Mononuclear cell (primary cell): Measurements from ENCODE around the gene TXNRD1. TPM values are rescaled to one million over a fixed set of nuclear protein-coding genes. Genes with fewer than 3 reads are reported as not detected.
"Not testable (repeated sequence)": the region's sequence is repeated elsewhere in the genome, so short reads cannot be mapped to it uniquely, and the experiment has no call there.

Experiments
- H3K27me3 ChIP-seq: 2 replicates; pipeline ENCODE4 v1.6.0; 2011; ENCODE audit warnings: low read length, control low read depth; ENCODE audit not compliant: insufficient read depth
- H3K4me1 ChIP-seq: 2 replicates; pipeline ENCODE4 v1.5.1; 2011; ENCODE audit warnings: mild to moderate bottlenecking, low read length, control low read depth; ENCODE audit not compliant: insufficient read depth
- H3K4me3 ChIP-seq: 2 replicates; pipeline ENCODE4 v1.5.1; 2011; ENCODE audit warnings: mild to moderate bottlenecking, low read length, moderate library complexity
- H3K9me3 ChIP-seq: 2 replicates; pipeline ENCODE4 v1.5.1; 2011; ENCODE audit warnings: low read depth, mild to moderate bottlenecking, control low read depth, low read length
- total RNA-seq: library from RNA; depleted of rRNA; stranded (reverse); fragments of >200 nt; gene quantifications from one replicate; pipeline ENCODE4 v1.2.3, GENCODE V29; 2012

Gene TXNRD1
- total RNA-seq, 1 donor, result 69.9 TPM

DNA sequence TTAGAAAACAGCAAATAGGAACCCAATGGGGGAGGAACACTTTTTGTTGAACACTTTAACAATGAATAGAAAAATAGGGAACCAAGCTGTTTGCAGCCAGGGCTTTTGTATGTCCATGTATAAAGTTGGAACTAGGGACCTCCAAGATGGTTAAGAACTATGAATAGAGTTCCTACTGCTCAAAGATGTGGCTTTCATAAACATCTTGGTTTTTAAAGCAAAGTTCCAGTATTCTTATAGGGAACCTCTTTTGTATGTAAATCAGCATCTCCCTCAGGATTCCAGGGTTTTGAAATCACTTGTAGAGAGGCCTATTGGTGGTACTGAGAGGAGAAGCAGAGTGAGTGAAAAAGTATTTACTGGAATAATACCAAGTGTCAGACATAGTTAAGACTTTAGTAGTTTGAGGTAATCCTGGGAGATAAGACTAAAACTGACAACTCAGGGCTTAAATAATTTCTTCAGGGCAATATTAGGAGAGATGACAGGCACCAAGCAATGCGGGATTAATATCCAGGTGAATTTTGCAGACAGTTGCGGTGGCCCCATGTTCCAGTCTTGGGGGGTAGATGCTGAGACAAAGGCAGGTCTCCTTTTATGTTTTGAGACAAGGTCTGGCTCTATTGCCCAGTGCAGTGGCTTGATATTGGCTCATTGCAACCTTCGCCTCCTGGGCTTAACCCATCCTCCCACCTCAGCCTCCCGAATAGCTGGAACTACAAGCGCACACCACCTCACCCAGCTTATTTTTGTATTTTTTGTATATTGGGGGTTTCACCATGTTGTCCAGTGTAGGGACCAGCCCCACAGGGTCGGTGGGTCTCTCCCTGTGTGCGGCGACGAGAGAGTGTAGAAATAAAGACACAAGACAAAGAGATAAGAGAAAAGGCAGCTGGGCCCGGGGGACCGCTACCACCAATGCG lies 77.6 kb downstream of the TXNRD1 start:
- H3K4me1 ChIP-seq, result peaks cover 21% of the 10 kb centered on the region
- H3K27me3 ChIP-seq, result no peaks in the 10 kb centered on the region
- H3K4me3 ChIP-seq, result no peak overlapping the region
- no peaks in the 10 kb centered on the region for H3K9me3 ChIP-seq

DNA sequence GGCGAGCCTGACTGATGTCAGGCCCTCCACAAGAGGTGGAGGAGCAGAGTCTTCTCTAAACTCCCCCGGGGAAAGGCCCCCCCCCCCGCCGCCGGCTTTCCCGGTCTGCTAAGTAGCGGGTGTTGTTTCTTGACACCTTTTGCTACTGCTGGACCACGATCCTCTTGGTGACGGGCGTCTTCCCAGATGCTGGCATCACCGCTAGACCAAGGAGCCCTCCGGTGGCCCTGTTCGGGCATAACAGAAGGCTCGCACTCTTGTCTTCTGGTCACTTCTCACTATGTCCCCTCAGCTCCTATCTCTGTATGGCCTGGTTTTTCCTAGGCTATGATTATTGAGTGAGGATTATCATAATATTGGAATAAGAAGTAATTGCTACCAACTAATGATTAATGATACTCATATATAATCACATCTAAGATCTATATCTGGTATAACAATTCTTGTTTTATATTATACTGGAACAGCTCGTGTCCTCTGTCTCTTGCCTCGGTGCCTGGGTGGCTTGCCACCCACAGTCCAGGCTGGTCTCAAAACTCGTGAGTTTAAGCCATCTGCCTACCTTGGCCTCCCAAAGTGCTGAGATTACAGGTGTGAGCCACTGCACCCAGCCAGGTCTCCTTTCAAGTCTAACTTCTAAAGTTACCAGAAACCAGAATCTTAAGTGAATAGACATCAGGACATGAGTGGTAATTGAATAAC lies 78.7 kb downstream of the TXNRD1 start:
- H3K4me1 ChIP-seq, result peaks cover 14% of the 10 kb centered on the region
- H3K9me3 ChIP-seq, H3K4me3 ChIP-seq, H3K27me3 ChIP-seq: not testable (repeated sequence)

DNA sequence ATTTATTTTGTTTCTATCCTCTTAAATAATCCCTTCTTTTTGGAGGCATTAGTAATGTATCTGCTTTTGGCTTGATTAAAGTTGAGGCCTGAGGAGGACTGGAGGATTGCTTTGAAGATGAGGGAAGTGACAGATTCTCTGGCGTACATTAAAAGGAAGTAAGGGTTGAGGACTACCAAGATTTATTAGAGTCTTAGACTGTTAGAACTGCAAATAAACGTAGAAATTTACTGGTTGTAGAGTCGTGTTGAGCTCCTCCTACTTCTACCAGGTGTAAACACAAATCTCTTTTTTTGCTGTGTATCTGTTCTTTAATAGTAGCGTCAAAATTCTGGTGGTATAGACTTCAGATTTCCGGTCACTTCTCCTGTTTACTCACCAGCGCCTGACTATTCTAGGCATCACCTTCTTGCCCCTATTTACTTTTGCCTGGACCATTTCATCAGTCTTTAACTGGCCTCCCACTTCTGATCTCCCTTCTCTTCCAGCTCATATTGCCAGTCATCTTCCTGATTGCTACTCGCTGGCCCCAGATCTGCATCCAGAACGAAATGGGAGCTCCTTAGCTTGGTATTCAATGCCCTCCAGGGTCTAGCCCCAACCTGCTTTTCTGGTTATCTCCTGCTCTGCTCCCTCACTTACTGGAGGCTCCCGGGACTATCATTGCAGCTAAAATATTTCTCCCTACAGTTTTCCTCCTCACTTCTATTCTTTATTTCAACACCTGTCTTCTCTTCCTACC lies 79.5 kb downstream of the TXNRD1 start:
- H3K4me3 ChIP-seq, result no peak overlapping the region
- peaks cover 7% of the 10 kb centered on the region for H3K4me1 ChIP-seq
- no peaks in the 10 kb centered on the region for H3K9me3 ChIP-seq
- H3K27me3 ChIP-seq, result no peaks in the 10 kb centered on the region

DNA sequence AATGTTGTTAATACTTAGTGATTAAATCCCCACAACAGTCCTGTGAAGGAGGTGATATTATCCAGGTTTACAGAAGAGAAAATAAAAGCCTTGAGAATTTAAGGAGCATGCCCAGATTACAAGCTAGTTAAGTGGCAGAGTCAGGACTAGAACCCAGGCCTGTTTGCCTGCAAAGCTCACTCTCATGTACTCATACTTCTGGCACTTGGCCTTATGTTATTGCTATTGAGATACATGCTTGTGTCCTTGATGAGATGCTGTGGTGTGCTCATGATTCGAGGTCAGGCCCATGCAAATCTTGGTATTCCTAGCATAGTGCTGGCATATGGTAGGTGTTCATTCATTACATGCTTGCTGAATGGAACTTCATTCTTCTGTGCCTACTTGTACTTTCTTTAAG lies 80.4 kb downstream of the TXNRD1 start:
- H3K4me1 ChIP-seq, result peaks cover 5% of the 10 kb centered on the region
- no peak overlapping the region for H3K4me3 ChIP-seq
- H3K27me3 ChIP-seq, result no peaks in the 10 kb centered on the region
- H3K9me3 ChIP-seq, result no peaks in the 10 kb centered on the region

DNA sequence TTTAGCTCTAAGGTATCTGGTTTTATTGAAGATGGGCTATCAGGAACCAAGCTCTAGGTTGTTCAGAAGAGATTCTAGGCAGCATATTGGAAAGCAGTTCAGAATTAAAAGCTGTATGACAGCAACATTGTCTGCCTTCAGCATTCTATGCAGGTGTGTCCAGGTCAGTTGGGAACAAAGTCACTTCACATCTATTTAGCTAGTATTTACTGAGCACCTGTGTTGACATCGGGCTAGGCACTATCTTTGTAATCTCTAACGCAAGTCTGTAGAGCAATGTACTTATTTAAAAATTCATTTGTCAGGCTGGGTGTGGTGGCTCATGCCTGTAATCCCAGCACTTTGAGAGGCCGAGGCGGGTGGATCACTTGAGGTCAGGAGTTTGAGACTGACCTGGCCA lies 81.1 kb downstream of the TXNRD1 start:
- Histone ChIP-seq H3K9me3 (no peaks in the 10 kb centered on the region), H3K4me3 (no peak overlapping the region), H3K4me1 (peaks cover 5% of the 10 kb centered on the region), H3K27me3 (no peaks in the 10 kb centered on the region)

DNA sequence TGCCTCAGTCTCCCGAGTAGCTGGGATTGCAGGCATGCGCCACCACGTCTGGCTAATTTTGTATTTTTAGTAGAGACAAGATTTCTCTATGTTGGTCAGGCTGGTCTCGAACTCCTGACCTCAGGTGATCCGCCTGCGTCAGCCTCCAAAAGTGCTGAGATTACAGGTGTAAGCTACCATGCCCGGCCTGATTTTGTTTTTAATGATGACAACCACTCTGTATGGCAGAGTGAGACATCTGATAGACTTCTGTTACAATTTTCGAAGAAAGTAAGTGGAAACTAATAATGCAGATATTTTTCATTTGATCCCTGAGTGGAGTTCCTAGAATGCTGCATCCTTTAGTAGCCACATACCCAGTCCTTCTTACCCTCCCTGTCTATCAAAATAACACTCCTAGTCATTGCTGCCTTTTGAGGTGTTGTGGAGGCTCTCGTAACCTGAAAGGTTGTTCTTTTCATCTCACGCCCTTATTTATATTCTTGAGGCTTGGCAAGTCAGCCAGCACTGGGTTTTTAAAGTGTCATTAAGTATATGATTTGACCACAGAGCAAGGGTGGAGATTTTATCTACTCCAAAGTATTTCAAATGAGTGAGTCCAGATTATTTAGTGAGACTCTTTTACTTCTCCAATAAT lies 82.0 kb downstream of the TXNRD1 start:
- Histone ChIP-seq H3K9me3 (no peaks in the 10 kb centered on the region), H3K4me3 (no peak overlapping the region), H3K4me1 (peaks cover 5% of the 10 kb centered on the region), H3K27me3 (no peaks in the 10 kb centered on the region)

DNA sequence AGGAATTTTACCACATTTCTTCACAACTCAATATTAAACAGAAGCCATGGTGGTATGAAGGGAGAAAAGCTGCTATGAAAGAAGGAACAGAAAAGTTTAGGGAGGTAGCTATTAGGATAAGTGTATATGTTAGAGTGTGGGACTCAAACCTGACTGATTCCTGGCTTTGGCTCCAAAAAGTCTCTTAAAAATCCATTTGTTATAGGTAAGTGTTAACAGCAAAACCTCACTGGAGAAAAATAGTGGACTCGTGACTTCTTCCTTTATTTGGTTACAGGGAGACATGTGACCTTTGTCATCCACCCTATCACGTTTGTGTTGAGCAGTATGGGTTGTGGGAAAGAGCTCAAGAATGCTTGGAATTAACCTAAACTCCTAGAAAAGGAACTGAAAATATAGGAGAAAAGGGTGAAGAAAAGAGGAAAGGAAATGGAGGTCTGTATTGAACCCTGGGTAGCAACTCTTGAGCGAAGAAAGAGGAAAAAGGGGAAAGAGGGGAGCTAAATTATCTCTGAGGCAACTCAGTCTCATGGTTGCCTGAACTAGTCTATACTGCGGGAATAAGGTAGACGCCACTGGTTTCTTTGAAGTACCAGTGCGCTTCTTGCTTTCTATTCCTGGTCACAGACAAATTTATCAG lies 84.4 kb downstream of the TXNRD1 start:
- H3K27me3 ChIP-seq, result no peaks in the 10 kb centered on the region
- H3K9me3 ChIP-seq, result no peaks in the 10 kb centered on the region
- H3K4me1 ChIP-seq, result peaks cover 21% of the 10 kb centered on the region
- no peak overlapping the region for H3K4me3 ChIP-seq

DNA sequence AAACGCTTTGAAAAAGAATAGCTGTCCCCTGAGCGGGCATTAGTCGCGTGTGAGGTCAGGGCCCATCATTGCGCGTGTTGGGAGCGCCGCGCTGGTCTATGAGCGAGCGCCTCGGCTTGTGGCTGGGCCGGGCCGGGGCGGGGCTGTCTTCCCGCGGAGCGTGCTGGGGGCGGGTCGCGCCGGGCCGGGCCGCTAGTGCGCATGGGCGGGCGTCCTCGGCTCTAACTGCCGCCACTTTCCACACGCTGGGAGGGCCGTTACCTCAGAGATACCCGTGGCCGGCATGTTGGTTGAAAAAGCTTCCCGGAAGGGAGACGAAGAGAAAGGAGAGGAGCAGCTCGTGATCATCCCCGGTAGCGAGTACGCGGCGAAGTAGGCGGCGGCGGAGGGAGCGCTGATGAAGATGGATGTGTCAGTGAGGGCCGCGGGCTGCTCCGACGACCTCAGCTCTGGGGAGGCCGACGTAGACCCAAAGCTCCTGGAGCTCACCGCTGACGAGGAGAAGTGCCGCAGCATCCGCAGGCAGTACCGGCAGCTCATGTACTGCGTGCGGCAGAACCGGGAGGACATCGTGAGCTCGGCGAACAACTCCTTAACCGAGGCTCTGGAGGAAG lies 88.1 kb downstream of the TXNRD1 start, which contains the start of gene EID3:
EID3 (plus strand) TSS at position 202 of the 614 bp plus-strand sequence; CDS start at position 398, 196 bp downstream.
- H3K27me3 ChIP-seq, result no peaks in the 10 kb centered on the region
- peak within 1 kb of the TSS; percentile 47 for H3K4me3 ChIP-seq
- H3K9me3 ChIP-seq, result no peaks in the 10 kb centered on the region
- peaks cover 25% of the 10 kb centered on the region for H3K4me1 ChIP-seq

DNA sequence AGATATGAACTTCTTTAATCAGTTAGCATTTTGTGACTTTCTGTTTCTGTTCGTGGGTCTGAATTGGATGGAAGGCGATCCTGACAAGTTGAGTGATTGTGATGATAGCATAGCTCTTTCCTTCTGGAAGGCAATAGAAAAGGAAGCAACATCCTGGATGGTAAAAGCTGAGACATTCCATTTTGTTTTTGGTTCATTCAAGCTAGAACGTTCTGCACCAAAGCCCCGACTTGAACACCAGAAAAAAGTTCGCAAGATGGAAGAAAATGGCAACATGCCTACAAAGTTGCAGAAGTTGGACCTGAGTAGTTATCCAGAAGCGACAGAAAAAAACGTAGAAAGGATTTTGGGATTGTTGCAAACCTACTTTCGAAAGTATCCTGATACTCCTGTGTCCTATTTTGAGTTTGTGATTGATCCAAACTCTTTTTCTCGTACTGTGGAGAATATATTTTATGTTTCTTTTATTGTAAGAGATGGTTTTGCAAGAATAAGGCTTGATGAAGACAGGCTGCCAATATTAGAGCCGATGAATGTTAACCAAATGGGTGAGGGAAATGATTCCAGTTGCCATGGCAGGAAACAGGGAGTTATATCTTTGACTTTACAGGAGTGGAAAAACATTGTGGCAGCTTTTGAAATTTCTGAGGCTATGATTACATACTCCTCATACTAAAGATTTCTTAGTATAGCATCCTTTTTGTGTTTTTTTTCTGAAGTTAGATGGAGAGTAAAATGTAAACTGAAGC lies 88.9 kb downstream of the TXNRD1 start:
- Histone ChIP-seq H3K4me1 (peaks cover 25% of the 10 kb centered on the region), H3K9me3 (no peaks in the 10 kb centered on the region), H3K27me3 (no peaks in the 10 kb centered on the region), H3K4me3 (peak overlapping the region; percentile 47)

DNA sequence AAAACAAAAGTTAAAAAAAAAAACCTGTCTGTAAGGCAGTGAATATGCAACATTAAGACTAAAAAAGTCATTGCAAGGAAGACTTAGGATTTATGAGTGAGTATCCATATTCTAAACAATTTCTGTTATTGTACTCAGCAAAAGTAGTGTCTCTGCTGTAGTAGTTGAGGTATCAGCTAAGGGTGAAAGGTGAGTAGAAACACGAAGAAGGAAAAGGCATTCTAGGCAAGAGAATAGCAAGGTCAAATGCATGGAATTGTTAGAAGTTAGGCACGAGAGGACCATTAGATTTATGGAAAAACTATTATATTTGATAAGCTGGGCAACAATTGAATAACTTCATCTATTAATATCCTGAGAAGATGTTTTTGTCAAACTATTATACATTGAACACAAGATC lies 89.8 kb downstream of the TXNRD1 start:
- Histone ChIP-seq H3K4me3 (no peak overlapping the region), H3K27me3 (no peaks in the 10 kb centered on the region), H3K4me1 (peaks cover 25% of the 10 kb centered on the region), H3K9me3 (no peaks in the 10 kb centered on the region)

DNA sequence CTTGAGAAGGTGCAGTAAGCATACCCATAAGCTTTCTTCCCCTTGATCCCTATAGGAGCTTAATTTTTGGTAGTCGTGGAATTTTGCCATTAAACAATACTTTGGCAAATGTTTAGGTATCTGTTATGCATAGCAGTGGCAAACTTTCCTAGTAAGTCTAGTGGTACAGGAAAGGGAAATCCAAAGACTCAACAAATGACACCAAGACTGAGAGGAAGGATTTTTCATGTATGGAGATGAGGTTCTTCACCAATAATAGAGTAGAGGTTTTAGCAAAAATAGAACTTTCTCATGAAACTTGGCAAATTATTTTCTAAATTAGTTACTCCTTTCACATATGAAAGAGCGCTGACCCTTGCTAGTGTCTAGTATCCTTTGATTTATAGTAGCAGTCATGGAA lies 90.8 kb downstream of the TXNRD1 start:
- no peaks in the 10 kb centered on the region for H3K9me3 ChIP-seq
- no peaks in the 10 kb centered on the region for H3K27me3 ChIP-seq
- no peak overlapping the region for H3K4me3 ChIP-seq
- H3K4me1 ChIP-seq, result peaks cover 25% of the 10 kb centered on the region

DNA sequence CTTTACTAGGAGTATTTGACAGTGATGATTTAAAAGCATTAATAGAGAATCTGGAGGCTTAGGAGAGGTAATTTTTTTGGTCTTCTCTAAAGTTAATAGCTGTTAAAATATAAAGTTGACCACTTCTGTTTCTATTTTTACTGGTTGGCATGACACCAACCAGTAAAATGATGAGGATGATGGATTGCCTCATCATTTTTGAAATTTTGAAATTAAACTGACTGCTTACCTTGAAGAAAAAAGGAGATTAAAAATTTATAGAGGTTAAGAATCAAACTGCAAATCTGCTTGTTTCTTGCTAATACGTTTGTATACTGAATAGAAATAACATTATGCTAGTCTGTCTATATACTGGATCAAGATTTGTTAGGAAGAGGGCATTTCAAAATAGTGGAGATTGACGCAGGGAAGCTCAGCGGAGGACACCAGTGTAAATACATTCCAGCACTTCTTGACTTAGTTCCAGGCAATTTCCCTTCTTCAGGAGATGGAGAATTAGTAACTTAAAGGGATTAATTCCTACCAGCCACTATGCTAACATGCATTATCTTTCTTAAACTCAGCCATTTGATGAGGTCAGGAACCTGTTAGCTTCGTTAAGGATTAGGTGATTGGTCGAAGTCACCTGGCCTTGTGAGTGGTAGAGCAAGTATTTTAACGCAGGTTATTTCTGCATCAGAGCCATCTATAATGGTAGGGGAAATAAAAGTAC lies 91.5 kb downstream of the TXNRD1 start:
- Histone ChIP-seq H3K4me1 (peaks cover 25% of the 10 kb centered on the region), H3K9me3 (no peaks in the 10 kb centered on the region), H3K27me3 (no peaks in the 10 kb centered on the region), H3K4me3 (no peak overlapping the region)

DNA sequence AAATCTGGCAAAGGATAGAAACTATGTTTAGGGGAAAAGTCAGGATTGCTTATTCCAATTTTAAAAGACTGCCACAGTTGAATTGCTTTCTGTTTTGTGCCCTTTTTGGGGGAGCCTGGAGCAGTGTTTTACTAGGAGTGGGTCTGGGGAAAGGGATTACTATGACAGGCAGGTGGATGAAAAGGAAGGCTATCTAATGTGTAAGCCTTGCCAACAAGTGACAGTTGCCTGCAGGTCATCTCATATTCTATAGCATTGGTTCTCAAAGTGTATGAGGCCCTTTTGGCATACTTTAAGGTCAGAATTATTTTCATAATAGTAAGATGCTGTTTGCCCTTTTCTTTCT lies 92.0 kb downstream of the TXNRD1 start:
- H3K9me3 ChIP-seq, result no peaks in the 10 kb centered on the region
- H3K4me1 ChIP-seq, result peaks cover 25% of the 10 kb centered on the region
- no peaks in the 10 kb centered on the region for H3K27me3 ChIP-seq
- H3K4me3 ChIP-seq, result no peak overlapping the region
